ENCODE measurements around the gene F9. TPM values are rescaled to one million over a fixed set of nuclear protein-coding genes. Genes with fewer than 3 reads are reported as not detected.

The F9 gene
- total RNA-seq, 1 donor from 2014 or later = not detected

DNA sequence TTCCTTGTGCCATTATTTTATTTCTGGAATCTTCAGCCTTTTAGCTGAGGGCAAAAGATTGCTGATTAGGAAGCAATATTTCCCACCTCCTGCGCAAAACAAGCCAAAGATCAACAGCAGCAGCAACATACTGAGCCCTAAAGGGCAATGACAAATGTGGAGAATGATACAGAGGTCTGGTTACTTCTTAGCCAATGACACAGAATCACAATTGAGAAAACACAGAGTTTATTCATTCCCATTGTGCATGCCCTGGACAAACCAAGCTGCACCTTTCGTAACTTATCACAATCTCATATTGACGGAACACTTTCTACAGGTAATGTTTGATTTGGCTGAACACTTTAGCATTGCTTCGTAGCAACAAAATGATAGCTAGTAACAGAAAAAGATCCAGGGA, 13.4 kb downstream of the F9 start:
- Histone ChIP-seq H3K27me3 (no peaks in the 10 kb centered on the region), H3K27ac (no peak overlapping the region), H3K4me1 (no peaks in the 10 kb centered on the region), H3K9me3 (no peaks in the 10 kb centered on the region), H3K4me3 (no peak overlapping the region), H3K36me3 (no peaks in the 10 kb centered on the region)
- intact Hi-C loops (cut with DNase I) = no loop called here
- TF ChIP-seq, protein P1, sequence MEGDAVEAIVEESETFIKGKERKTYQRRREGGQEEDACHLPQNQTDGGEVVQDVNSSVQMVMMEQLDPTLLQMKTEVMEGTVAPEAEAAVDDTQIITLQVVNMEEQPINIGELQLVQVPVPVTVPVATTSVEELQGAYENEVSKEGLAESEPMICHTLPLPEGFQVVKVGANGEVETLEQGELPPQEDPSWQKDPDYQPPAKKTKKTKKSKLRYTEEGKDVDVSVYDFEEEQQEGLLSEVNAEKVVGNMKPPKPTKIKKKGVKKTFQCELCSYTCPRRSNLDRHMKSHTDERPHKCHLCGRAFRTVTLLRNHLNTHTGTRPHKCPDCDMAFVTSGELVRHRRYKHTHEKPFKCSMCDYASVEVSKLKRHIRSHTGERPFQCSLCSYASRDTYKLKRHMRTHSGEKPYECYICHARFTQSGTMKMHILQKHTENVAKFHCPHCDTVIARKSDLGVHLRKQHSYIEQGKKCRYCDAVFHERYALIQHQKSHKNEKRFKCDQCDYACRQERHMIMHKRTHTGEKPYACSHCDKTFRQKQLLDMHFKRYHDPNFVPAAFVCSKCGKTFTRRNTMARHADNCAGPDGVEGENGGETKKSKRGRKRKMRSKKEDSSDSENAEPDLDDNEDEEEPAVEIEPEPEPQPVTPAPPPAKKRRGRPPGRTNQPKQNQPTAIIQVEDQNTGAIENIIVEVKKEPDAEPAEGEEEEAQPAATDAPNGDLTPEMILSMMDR (IDR thresholded peaks at IDR 0.05) = no peak
- DNase-seq = no peak
- ATAC-seq = no peak

- ATAC-seq = no peak
- TF ChIP-seq, protein P1 (IDR thresholded peaks at IDR 0.05) = no peak
- Histone ChIP-seq H3K27ac (no peak overlapping the region), H3K9me3 (no peaks in the 10 kb centered on the region), H3K27me3 (no peaks in the 10 kb centered on the region), H3K4me3 (no peak overlapping the region), H3K4me1 (no peaks in the 10 kb centered on the region), H3K36me3 (no peaks in the 10 kb centered on the region)
- intact Hi-C loops (cut with DNase I) = no loop called here
- DNase-seq = no peak
These were observed 14.1 kb downstream of the F9 start for GRCh38 chrX:139544591-139544990.

GRCh38 chrX:139554376-139554775, 23.8 kb downstream of the F9 start:
- H3K36me3 ChIP-seq = no peaks in the 10 kb centered on the region
- H3K4me1 ChIP-seq = no peaks in the 10 kb centered on the region
- TF ChIP-seq, protein P1 (IDR thresholded peaks at IDR 0.05) = no peak
- no peaks in the 10 kb centered on the region for H3K27me3 ChIP-seq
- H3K9me3 ChIP-seq = no peaks in the 10 kb centered on the region
- no peak overlapping the region for H3K4me3 ChIP-seq
- no peak overlapping the region for H3K27ac ChIP-seq
- intact Hi-C loops (cut with DNase I) = no loop called here
- DNase-seq = no peak
- no peak for ATAC-seq

DNA sequence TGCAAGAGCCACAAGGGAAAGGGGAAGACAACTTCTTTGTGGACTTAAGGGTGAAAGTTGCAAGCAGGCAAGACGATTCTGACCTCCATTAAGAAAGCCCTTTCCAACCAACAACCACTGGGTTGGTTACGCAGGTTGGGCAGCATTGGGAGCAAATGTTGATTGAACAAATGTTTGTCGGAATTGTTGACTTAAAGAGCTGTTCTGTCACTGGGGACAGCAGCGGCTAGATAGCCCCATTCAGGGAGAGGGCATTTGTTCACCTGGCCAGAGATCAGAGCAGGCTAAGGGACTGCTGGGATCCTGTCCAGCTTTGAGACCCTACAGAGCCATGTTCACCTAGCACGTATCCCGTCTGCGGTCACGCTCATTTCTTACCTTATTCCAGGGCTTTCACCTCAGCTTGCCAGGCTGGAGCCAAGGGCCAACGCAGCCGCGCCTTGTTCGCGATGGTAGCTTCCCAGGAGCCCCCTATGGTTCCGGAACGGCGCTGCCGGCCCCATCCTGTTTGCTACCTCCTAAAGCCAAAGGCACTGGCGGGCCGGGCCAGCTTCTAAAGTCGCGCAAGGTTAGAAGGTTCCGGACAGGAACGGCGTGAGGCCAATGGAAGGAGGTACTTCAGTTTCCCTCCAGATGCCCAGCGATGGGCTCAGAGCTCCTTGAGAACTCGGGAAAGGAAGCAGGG, 24.6 kb downstream of the F9 start:
- H3K4me1 ChIP-seq = no peaks in the 10 kb centered on the region
- no peak overlapping the region for H3K4me3 ChIP-seq
- ATAC-seq = no peak
- intact Hi-C loops (cut with DNase I) = no loop called here
- no peaks in the 10 kb centered on the region for H3K9me3 ChIP-seq
- TF ChIP-seq, protein P1 (IDR thresholded peaks at IDR 0.05) = no peak
- H3K27me3 ChIP-seq = no peaks in the 10 kb centered on the region
- DNase-seq = no peak
- no peaks in the 10 kb centered on the region for H3K36me3 ChIP-seq
- no peak overlapping the region for H3K27ac ChIP-seq

DNA sequence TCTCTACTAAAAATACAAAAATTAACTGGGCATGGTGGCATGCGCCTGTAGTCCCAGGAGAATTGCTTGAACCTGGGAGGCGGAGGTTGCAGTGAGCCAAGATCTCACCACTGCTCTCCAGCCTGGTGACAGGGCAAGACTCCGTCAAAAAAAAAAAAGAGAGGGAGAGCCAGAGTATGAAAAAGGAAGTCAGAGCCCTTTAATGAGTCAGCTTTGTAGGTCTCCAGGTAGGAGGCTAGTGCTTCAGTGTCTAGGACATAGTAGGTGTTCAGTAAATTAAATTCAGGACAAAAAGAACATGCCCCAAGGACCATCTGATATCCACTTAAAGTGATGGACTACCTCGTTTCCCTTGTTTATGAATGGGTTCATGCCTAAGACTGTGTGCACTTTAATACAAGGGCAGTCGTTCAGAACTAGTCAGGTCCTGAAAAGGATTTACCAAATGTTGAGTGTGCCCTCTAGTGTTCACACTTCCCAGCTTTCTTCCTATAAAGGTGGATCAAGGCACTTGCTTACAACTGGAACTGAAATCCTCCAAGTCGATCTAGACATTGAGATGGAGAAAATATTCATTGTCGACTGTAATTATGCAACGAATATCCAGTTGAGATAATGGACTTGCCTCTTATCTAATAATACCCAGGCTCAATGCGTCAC, 29.0 kb downstream of the F9 start:
- Histone ChIP-seq H3K4me3 (no peak overlapping the region), H3K9me3 (no peaks in the 10 kb centered on the region), H3K36me3 (no peaks in the 10 kb centered on the region), H3K27me3 (no peaks in the 10 kb centered on the region), H3K27ac (no peak overlapping the region), H3K4me1 (no peaks in the 10 kb centered on the region)
- TF ChIP-seq, protein P1 (IDR thresholded peaks at IDR 0.05) = peak; percentile 46
- peak; percentile 81 for ATAC-seq
- intact Hi-C loops (cut with DNase I) = no loop called here
- DNase-seq = no peak
